Endodermal cell (in vitro differentiated cells): Measurements from ENCODE around the gene PREX1. TPM values are rescaled to one million over a fixed set of nuclear protein-coding genes. Genes with fewer than 3 reads are reported as not detected.

ENCODE experiments used
- DNase-seq: peaks from one replicate; pipeline ENCODE4 v3.0.0-alpha.2; 2017
- H3K27ac ChIP-seq: 2 replicates; pipeline ENCODE4 v1.5.1; 2013; ENCODE audit warnings: mild to moderate bottlenecking, low read depth, low read length, moderate library complexity
- H3K27me3 ChIP-seq: 2 replicates; pipeline ENCODE4 v1.6.1; 2013; ENCODE audit warnings: mild to moderate bottlenecking, low read length, moderate library complexity; ENCODE audit not compliant: insufficient read depth, control insufficient read depth, poor library complexity, severe bottlenecking
- H3K36me3 ChIP-seq: 2 replicates; pipeline ENCODE4 v1.7.0; 2013; ENCODE audit warnings: mild to moderate bottlenecking, low read length, moderate library complexity; ENCODE audit not compliant: control insufficient read depth, insufficient read depth
- H3K4me1 ChIP-seq: one replicate; pipeline ENCODE4 v1.7.0; 2013; ENCODE audit warnings: low read length; ENCODE audit not compliant: control insufficient read depth, insufficient read depth
- H3K4me3 ChIP-seq: 2 replicates; pipeline ENCODE4 v1.5.1; 2013; ENCODE audit warnings: mild to moderate bottlenecking, low read length, moderate library complexity
- H3K9ac ChIP-seq: 2 replicates; pipeline ENCODE4 v1.6.1; 2013; ENCODE audit warnings: mild to moderate bottlenecking, low read length, moderate library complexity; ENCODE audit not compliant: poor library complexity, severe bottlenecking; ENCODE audit errors: extremely low read depth
- H3K9me3 ChIP-seq: 2 replicates; pipeline ENCODE4 v1.6.1; 2013; ENCODE audit warnings: mild to moderate bottlenecking, low read length, moderate library complexity; ENCODE audit not compliant: control insufficient read depth
- H3K27ac Mint-ChIP-seq: 2 replicates; pipeline ENCODE4 v1.8.0; 2020; ENCODE audit warnings: mixed read lengths
- H3K27me3 Mint-ChIP-seq: 2 replicates; pipeline ENCODE4 v1.8.0; 2021; ENCODE audit warnings: mild to moderate bottlenecking, mixed read lengths; ENCODE audit not compliant: insufficient read depth
- H3K36me3 Mint-ChIP-seq: 2 replicates; pipeline ENCODE4 v1.8.0; 2020; ENCODE audit warnings: low read depth, mixed read lengths
- H3K4me1 Mint-ChIP-seq: 2 replicates; pipeline ENCODE4 v1.8.0; 2020; ENCODE audit warnings: mixed read lengths
- H3K4me3 Mint-ChIP-seq: 2 replicates; pipeline ENCODE4 v1.8.0; 2020; ENCODE audit warnings: mild to moderate bottlenecking, moderate library complexity, mixed read lengths
- H3K9me3 Mint-ChIP-seq: 2 replicates; pipeline ENCODE4 v1.8.0; 2020; ENCODE audit warnings: mild to moderate bottlenecking, mixed read lengths
- WGBS, 2 experiments: methylation state at CpG; one replicate each; pipeline versions ENCODE4 v1.1.5 to v1.1.7; 2013; ENCODE audit warnings: missing lambda C conversion rate in 2 of 2, mixed read lengths in 1 of 2; ENCODE audit not compliant: insufficient coverage in 1 of 2, insufficient read length in 1 of 2; 5-methylcytosine and 5-hydroxymethylcytosine counted together
- total RNA-seq, 2 donors: library from RNA; stranded (reverse); fragmentation: NEBNext Ultra II Directional in 1 of 2; extraction: Animal tissue kit (Norgen Biotek cat#: 25700) in 1 of 2; gene quantifications; 2 replicates in 1 of 2; 3 replicates in 1 of 2; pipeline ENCODE4 v1.2.1, GENCODE V29; 2021
- TF ChIP-seq, protein P1 (sequence below): fragments of 200-600 bp; sonication (generic); conservative IDR thresholded peaks from 2 replicates; pipeline ENCODE4 v1.5.0; 2021; ENCODE audit warnings: antibody characterized with exemption, mild to moderate bottlenecking

Gene PREX1
- total RNA-seq, 2 donors from 2014 or later, result 65.3 to 70.5 TPM

DNA sequence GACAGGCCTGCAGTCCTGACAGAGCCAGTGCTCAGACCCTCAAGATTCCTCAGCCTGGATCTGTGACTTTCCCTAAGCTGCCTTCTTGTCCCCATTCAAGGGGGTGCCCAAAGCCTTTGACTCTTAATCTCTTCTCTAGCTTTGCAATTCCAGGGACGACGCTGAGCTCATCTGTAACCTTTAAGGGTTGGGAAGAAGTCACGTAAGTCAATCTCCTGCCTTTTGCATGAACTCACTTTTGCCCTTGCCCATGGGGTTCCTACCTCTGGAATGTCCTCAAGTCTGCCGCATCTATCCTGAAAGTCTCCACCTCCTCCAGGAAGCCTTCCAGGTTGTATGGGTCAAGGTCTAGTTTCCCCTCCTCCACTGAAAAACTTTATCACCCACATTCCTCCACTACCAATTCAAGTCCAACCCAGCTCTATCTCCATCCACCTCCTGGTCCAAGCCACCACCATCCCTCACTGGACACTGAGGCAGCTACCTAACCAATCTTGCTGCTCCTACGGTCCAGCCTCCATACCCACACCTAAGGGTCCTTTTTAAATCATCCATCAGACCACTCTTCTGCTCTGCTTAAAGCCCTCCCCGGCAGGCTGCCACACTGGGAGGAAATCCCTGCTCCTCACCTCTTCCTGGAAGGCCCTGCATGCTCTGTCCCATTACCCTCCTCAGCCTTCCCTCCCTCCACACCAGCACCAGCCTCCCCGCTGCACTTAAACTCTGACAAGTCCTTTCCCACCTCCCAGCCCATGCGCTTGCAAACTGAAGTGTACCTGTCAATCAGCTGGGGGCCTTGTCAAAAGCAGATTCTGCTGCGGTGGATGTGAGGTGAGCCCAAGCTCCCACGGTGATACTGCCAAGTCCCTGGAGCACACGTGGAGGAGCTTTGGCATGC lies 29.7 kb downstream of the PREX1 start:
- H3K4me1 Mint-ChIP-seq, result peaks cover 48% of the 10 kb centered on the region

GRCh38 chr20:48797275-48797825 lies 30.4 kb downstream of the PREX1 start:
- no peak overlapping the region for H3K4me3 ChIP-seq
- DNase-seq, result peak; percentile 65
- H3K36me3 ChIP-seq, result no peaks in the 10 kb centered on the region
- H3K36me3 Mint-ChIP-seq, result peaks cover 5% of the 10 kb centered on the region
- WGBS, 2 experiments, result 57 to 61% methylated on average over 12 to 15 of the region's 15 CpGs
- peaks cover 24% of the 10 kb centered on the region for H3K4me1 ChIP-seq
- H3K27ac Mint-ChIP-seq, result peak overlapping the region; percentile 92
- TF ChIP-seq, protein P1, sequence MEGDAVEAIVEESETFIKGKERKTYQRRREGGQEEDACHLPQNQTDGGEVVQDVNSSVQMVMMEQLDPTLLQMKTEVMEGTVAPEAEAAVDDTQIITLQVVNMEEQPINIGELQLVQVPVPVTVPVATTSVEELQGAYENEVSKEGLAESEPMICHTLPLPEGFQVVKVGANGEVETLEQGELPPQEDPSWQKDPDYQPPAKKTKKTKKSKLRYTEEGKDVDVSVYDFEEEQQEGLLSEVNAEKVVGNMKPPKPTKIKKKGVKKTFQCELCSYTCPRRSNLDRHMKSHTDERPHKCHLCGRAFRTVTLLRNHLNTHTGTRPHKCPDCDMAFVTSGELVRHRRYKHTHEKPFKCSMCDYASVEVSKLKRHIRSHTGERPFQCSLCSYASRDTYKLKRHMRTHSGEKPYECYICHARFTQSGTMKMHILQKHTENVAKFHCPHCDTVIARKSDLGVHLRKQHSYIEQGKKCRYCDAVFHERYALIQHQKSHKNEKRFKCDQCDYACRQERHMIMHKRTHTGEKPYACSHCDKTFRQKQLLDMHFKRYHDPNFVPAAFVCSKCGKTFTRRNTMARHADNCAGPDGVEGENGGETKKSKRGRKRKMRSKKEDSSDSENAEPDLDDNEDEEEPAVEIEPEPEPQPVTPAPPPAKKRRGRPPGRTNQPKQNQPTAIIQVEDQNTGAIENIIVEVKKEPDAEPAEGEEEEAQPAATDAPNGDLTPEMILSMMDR, result no peak
- no peak overlapping the region for H3K9ac ChIP-seq
- H3K9me3 ChIP-seq, result no peaks in the 10 kb centered on the region
- peaks cover 48% of the 10 kb centered on the region for H3K4me1 Mint-ChIP-seq
- no peaks in the 10 kb centered on the region for H3K27me3 Mint-ChIP-seq
- no peaks in the 10 kb centered on the region for H3K27me3 ChIP-seq
- H3K27ac ChIP-seq, result peak overlapping the region; percentile 92
- H3K4me3 Mint-ChIP-seq, result no peak overlapping the region
- no peaks in the 10 kb centered on the region for H3K9me3 Mint-ChIP-seq

More for the DNA sequence above, 29.7 kb downstream of the PREX1 start:
- 65 to 73% methylated on average over 11 of the region's 11 CpGs for WGBS, 2 experiments
- no peaks in the 10 kb centered on the region for H3K9me3 Mint-ChIP-seq
- Histone ChIP-seq H3K4me1 (peaks cover 24% of the 10 kb centered on the region), H3K9me3 (no peaks in the 10 kb centered on the region), H3K4me3 (no peak overlapping the region), H3K9ac (no peak overlapping the region), H3K27me3 (no peaks in the 10 kb centered on the region), H3K36me3 (no peaks in the 10 kb centered on the region), H3K27ac (peak overlapping the region; percentile 92)
- H3K36me3 Mint-ChIP-seq, result peaks cover 5% of the 10 kb centered on the region
- H3K4me3 Mint-ChIP-seq, result no peak overlapping the region
- H3K27ac Mint-ChIP-seq, result peak overlapping the region; percentile 92
- H3K27me3 Mint-ChIP-seq, result no peaks in the 10 kb centered on the region
- peak; percentile 58 for DNase-seq
- TF ChIP-seq, protein P1, result no peak

DNA sequence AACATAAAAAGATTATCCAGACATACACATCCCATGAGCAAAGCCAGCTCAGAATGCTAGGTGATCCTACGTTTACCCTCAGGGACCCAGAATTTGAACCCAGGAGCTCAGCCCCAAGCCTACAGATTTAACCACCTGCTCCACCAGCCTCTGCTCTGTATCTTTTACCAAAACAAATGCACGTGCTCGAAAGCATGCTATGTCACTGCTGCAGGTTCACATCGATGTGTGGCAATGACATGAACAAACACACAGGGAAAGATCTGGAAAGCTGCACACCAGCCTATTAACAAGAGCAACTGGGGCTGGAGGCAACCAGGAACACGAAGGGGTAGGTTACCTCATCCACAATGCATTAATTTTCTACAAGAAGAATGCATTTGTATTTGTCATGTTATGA lies 32.1 kb downstream of the PREX1 start:
- Mint-ChIP-seq H3K27ac (no peak overlapping the region), H3K27me3 (no peaks in the 10 kb centered on the region), H3K4me1 (peaks cover 49% of the 10 kb centered on the region), H3K36me3 (no peaks in the 10 kb centered on the region), H3K9me3 (no peaks in the 10 kb centered on the region), H3K4me3 (no peak overlapping the region)
- WGBS, 2 experiments, result 56 to 88% methylated on average over 2 to 5 of the region's 5 CpGs
- DNase-seq, result no peak
- H3K4me1 ChIP-seq, result peaks cover 24% of the 10 kb centered on the region
- peak overlapping the region; percentile 98 for H3K27ac ChIP-seq
- no peaks in the 10 kb centered on the region for H3K9me3 ChIP-seq
- H3K9ac ChIP-seq, result no peak overlapping the region
- no peak overlapping the region for H3K4me3 ChIP-seq
- TF ChIP-seq, protein P1, result no peak
- H3K36me3 ChIP-seq, result no peaks in the 10 kb centered on the region
- H3K27me3 ChIP-seq, result no peaks in the 10 kb centered on the region
